WTC11 (cell line): ENCODE data around the gene CRYBB1. TPM values are rescaled to one million over a fixed set of nuclear protein-coding genes. Genes with fewer than 3 reads are reported as not detected.
A peak's percentile ranks its signal among the peaks of the same experiment; 100 is the strongest.

Source experiments
- ATAC-seq: fragments of 200-7000 bp; cut with Tn5 transposase; 2 replicates; pipeline ENCODE4 v1.10.0; 2021; ENCODE audit warnings: mild to moderate bottlenecking, moderate library complexity
- CTCF ChIA-PET: fragments of 300-600 bp; sonication (Branson Sonifier 250); formaldehyde crosslinking; loops from one replicate; lab custom pipeline; 2021; ENCODE audit warnings: antibody characterized with exemption; lab: Charles Lee
- POLR2A ChIA-PET: fragments of 350-600 bp; sonication (Branson Sonifier 250); formaldehyde crosslinking; loops from one replicate; lab custom pipeline; 2021; ENCODE audit warnings: antibody characterized with exemption; lab: Charles Lee
- DNase-seq: peaks from one replicate; pipeline ENCODE4 v3.0.0; 2021; ENCODE audit warnings: low spot score
- H3K27ac Mint-ChIP-seq: 2 replicates; pipeline ENCODE4 v1.8.0; 2021; ENCODE audit warnings: mixed read lengths
- H3K27me3 Mint-ChIP-seq: 2 replicates; pipeline ENCODE4 v1.8.0; 2021; ENCODE audit warnings: low read depth, mild to moderate bottlenecking, moderate library complexity, mixed read lengths
- H3K36me3 Mint-ChIP-seq: 2 replicates; pipeline ENCODE4 v1.8.0; 2021; ENCODE audit warnings: mixed read lengths
- H3K4me1 Mint-ChIP-seq: 2 replicates; pipeline ENCODE4 v1.8.0; 2022; ENCODE audit warnings: mixed read lengths
- H3K4me3 Mint-ChIP-seq: 2 replicates; pipeline ENCODE4 v1.8.0; 2021; ENCODE audit warnings: mild to moderate bottlenecking, moderate library complexity, mixed read lengths
- H3K9me3 Mint-ChIP-seq: 2 replicates; pipeline ENCODE4 v1.8.0; 2021; ENCODE audit warnings: mixed read lengths
- AFF4 ChIP-seq: sonication (generic); formaldehyde crosslinking; IDR thresholded peaks from 2 replicates; pipeline ENCODE4 v1.8.1; 2023; ENCODE audit warnings: mild to moderate bottlenecking, missing genetic modification reagents, borderline replicate concordance
- ATF6 ChIP-seq: sonication (generic); formaldehyde crosslinking; IDR thresholded peaks from 2 replicates; pipeline ENCODE4 v1.8.1; 2023; ENCODE audit warnings: mild to moderate bottlenecking, missing genetic modification reagents
- ELF4 ChIP-seq: sonication (generic); formaldehyde crosslinking; IDR thresholded peaks from 2 replicates; pipeline ENCODE4 v1.8.1; 2022; ENCODE audit warnings: low read depth, mild to moderate bottlenecking, moderate library complexity, missing genetic modification reagents
- FOXK1 ChIP-seq: sonication (generic); formaldehyde crosslinking; IDR thresholded peaks from 2 replicates; pipeline ENCODE4 v1.8.0; 2022; ENCODE audit warnings: mild to moderate bottlenecking, moderate library complexity, missing genetic modification reagents
- FOXP4 ChIP-seq: sonication (generic); formaldehyde crosslinking; IDR thresholded peaks from 2 replicates; pipeline ENCODE4 v1.8.0; 2022; ENCODE audit warnings: mild to moderate bottlenecking, missing genetic modification reagents
- GTF2I ChIP-seq: fragments of 250-450 bp; sonication (Bioruptor Pico); conservative IDR thresholded peaks from 2 replicates; pipeline ENCODE4 v1.4.0; 2021; ENCODE audit warnings: mild to moderate bottlenecking
- HMGA2 ChIP-seq: fragments of 250-450 bp; sonication (Bioruptor Pico); IDR thresholded peaks from 2 replicates; pipeline ENCODE4 v1.4.0; 2021; ENCODE audit warnings: mild to moderate bottlenecking, moderate library complexity
- NFYB ChIP-seq: sonication (generic); formaldehyde crosslinking; conservative IDR thresholded peaks from 2 replicates; pipeline ENCODE4 v1.8.0; 2022; ENCODE audit warnings: low read depth, missing genetic modification reagents
- ZBTB21 ChIP-seq: sonication (generic); formaldehyde crosslinking; IDR thresholded peaks from 2 replicates; pipeline ENCODE4 v1.8.1; 2023; ENCODE audit warnings: mild to moderate bottlenecking, missing genetic modification reagents, borderline replicate concordance
- ZNF281 ChIP-seq: sonication (generic); formaldehyde crosslinking; IDR thresholded peaks from 2 replicates; pipeline ENCODE4 v1.8.0; 2023; ENCODE audit warnings: mild to moderate bottlenecking, missing genetic modification reagents
- ZNF396 ChIP-seq: fragments of 250-450 bp; sonication (Bioruptor Pico); IDR thresholded peaks from 2 replicates; pipeline ENCODE4 v1.8.0; 2021; ENCODE audit warnings: mild to moderate bottlenecking, moderate library complexity, borderline replicate concordance
- ZNF671 ChIP-seq: fragments of 250-450 bp; sonication (Bioruptor Pico); IDR thresholded peaks from 2 replicates; pipeline ENCODE4 v1.8.0; 2021; ENCODE audit warnings: mild to moderate bottlenecking
- total RNA-seq: library from RNA; stranded (reverse); gene quantifications from 3 replicates; pipeline ENCODE4 v1.2.3, GENCODE V29; 2021
- TF ChIP-seq, protein P1 (sequence below): sonication (generic); formaldehyde crosslinking; IDR thresholded peaks from 2 replicates; pipeline ENCODE4 v1.8.1; 2023; ENCODE audit warnings: mild to moderate bottlenecking, missing genetic modification reagents, moderate library complexity
- TF ChIP-seq, protein P2 (sequence below): fragments of 200-600 bp; IDR thresholded peaks from 2 replicates; pipeline ENCODE4 v1.8.0; 2022; ENCODE audit warnings: antibody characterized with exemption

The CRYBB1 gene
- total RNA-seq, 1 experiment from 2014 or later: 4.0 TPM

- no peaks in the 10 kb centered on the region for H3K36me3 Mint-ChIP-seq
- H3K27me3 Mint-ChIP-seq: peaks cover 40% of the 10 kb centered on the region
- H3K4me1 Mint-ChIP-seq: peaks cover 39% of the 10 kb centered on the region
- TF ChIP-seq FOXK1 (CRISPR knock-in tag): no peak
- TF ChIP-seq ZNF396 (CRISPR knock-in tag): no peak
- TF ChIP-seq GTF2I (CRISPR knock-in tag): peak; percentile 94
- no peak for TF ChIP-seq ZNF671 (CRISPR knock-in tag)
- TF ChIP-seq, protein P1, sequence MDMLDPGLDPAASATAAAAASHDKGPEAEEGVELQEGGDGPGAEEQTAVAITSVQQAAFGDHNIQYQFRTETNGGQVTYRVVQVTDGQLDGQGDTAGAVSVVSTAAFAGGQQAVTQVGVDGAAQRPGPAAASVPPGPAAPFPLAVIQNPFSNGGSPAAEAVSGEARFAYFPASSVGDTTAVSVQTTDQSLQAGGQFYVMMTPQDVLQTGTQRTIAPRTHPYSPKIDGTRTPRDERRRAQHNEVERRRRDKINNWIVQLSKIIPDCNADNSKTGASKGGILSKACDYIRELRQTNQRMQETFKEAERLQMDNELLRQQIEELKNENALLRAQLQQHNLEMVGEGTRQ: no peak
- POLR2A ChIA-PET: interaction anchor here (0.9 to 1.2 kb wide), 2 partner anchors 9 to 19 kb away, joined by 3 read pairs; no protein-coding TSS in a partner anchor
- no peak overlapping the region for H3K27ac Mint-ChIP-seq
- no peak for ATAC-seq
- no peak for DNase-seq
- CTCF ChIA-PET: interaction anchor here (0.6 kb wide), 1 partner anchor 14 kb away, joined by 3 read pairs; no protein-coding TSS in a partner anchor
- H3K9me3 Mint-ChIP-seq: no peaks in the 10 kb centered on the region
- no peak overlapping the region for H3K4me3 Mint-ChIP-seq
Measured at GRCh38 chr22:26608129-26608528, 9.7 kb downstream of the CRYBB1 start.

GRCh38 chr22:26606611-26607010, 11.2 kb downstream of the CRYBB1 start:
- DNase-seq (no peak), ATAC-seq (no peak)
- Mint-ChIP-seq H3K27ac (no peak overlapping the region), H3K4me1 (peaks cover 25% of the 10 kb centered on the region), H3K27me3 (peaks cover 24% of the 10 kb centered on the region), H3K36me3 (no peaks in the 10 kb centered on the region), H3K4me3 (no peak overlapping the region), H3K9me3 (no peaks in the 10 kb centered on the region)
- ChIA-PET POLR2A (no interaction called here), CTCF (interaction anchor here (0.6 kb wide), 1 partner anchor 20 kb away, joined by 4 read pairs; no protein-coding TSS in a partner anchor)
- TF ChIP-seq, protein P2, sequence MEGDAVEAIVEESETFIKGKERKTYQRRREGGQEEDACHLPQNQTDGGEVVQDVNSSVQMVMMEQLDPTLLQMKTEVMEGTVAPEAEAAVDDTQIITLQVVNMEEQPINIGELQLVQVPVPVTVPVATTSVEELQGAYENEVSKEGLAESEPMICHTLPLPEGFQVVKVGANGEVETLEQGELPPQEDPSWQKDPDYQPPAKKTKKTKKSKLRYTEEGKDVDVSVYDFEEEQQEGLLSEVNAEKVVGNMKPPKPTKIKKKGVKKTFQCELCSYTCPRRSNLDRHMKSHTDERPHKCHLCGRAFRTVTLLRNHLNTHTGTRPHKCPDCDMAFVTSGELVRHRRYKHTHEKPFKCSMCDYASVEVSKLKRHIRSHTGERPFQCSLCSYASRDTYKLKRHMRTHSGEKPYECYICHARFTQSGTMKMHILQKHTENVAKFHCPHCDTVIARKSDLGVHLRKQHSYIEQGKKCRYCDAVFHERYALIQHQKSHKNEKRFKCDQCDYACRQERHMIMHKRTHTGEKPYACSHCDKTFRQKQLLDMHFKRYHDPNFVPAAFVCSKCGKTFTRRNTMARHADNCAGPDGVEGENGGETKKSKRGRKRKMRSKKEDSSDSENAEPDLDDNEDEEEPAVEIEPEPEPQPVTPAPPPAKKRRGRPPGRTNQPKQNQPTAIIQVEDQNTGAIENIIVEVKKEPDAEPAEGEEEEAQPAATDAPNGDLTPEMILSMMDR: no peak

DNA sequence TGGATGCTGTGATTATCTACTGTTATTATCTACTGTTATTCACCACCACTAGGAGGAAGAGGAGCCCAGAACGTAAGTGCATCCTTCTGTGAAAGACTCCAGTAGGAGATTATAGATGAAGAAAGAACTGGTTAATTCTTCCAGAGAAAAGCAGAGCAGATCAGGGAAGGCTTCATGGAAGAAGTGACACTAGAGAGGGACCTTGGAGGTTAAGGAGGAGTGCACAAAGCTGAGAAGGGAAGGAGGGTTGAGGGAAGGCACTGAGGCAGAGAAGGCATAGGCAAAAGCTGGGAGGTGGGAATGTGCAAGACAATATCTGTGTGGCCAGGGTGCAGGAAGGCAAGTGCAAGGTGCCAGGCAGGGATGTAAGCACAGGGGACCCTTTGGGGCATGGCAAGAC, 13.5 kb downstream of the CRYBB1 start:
- Mint-ChIP-seq H3K9me3 (no peaks in the 10 kb centered on the region), H3K27ac (no peak overlapping the region), H3K36me3 (no peaks in the 10 kb centered on the region), H3K4me3 (no peak overlapping the region), H3K4me1 (peaks cover 22% of the 10 kb centered on the region), H3K27me3 (peaks cover 5% of the 10 kb centered on the region)
- ATAC-seq (no peak), DNase-seq (no peak)
- POLR2A ChIA-PET: no interaction called here
- CTCF ChIA-PET: interaction anchor here (0.6 kb wide), 1 partner anchor 1299 kb away, joined by 3 read pairs; no protein-coding TSS in a partner anchor
- TF ChIP-seq ATF6 (CRISPR knock-in tag): no peak
- no peak for TF ChIP-seq ZBTB21 (CRISPR knock-in tag)
- TF ChIP-seq ELF4 (CRISPR knock-in tag): no peak
- TF ChIP-seq ZNF281 (CRISPR knock-in tag): no peak
- no peak for TF ChIP-seq FOXP4 (CRISPR knock-in tag)
- TF ChIP-seq AFF4: no peak
- no peak for TF ChIP-seq NFYB (CRISPR knock-in tag)
- TF ChIP-seq HMGA2: no peak
